ENCODE measurements around the gene BRINP2.
"Not testable (repeated sequence)": the region's sequence is repeated elsewhere in the genome, so short reads cannot be mapped to it uniquely, and the experiment has no call there.

Gene BRINP2

GRCh38 chr1:177310326-177310725 is 139.6 kb downstream of the BRINP2 start:
- no peak for DNase-seq (ENCODE audit: low read depth in 2 of 2, low spot score in 1 of 2)

- no peak for DNase-seq (ENCODE audit: low read depth in 2 of 2, low spot score in 1 of 2)
These were observed 140.4 kb downstream of the BRINP2 start for GRCh38 chr1:177311111-177311510.

- DNase-seq (ENCODE audit: low read depth in 2 of 2, low spot score in 1 of 2) = no peak
These were observed 140.8 kb downstream of the BRINP2 start for GRCh38 chr1:177311586-177311985.

- no peak for DNase-seq (ENCODE audit: low read depth in 2 of 2, low spot score in 1 of 2)
These were observed 144.5 kb downstream of the BRINP2 start for GRCh38 chr1:177315261-177315660.

GRCh38 chr1:177315761-177316160 is 145.0 kb downstream of the BRINP2 start:
- DNase-seq (ENCODE audit: low read depth in 2 of 2, low spot score in 1 of 2) = no peak

GRCh38 chr1:177321434-177321833 is 150.7 kb downstream of the BRINP2 start:
- not testable (repeated sequence) for DNase-seq (ENCODE audit: low read depth in 2 of 2, low spot score in 1 of 2)

- DNase-seq (ENCODE audit: low read depth in 2 of 2, low spot score in 1 of 2) = no peak
These were observed 157.5 kb downstream of the BRINP2 start for GRCh38 chr1:177328251-177328650.

GRCh38 chr1:177329871-177330270 is 159.1 kb downstream of the BRINP2 start:
- DNase-seq (ENCODE audit: low read depth in 2 of 2, low spot score in 1 of 2) = no peak
